ENCODE measurements around the gene RAPGEF5.
A peak's percentile ranks its signal among the peaks of the same experiment; 100 is the strongest.

Gene RAPGEF5

DNA sequence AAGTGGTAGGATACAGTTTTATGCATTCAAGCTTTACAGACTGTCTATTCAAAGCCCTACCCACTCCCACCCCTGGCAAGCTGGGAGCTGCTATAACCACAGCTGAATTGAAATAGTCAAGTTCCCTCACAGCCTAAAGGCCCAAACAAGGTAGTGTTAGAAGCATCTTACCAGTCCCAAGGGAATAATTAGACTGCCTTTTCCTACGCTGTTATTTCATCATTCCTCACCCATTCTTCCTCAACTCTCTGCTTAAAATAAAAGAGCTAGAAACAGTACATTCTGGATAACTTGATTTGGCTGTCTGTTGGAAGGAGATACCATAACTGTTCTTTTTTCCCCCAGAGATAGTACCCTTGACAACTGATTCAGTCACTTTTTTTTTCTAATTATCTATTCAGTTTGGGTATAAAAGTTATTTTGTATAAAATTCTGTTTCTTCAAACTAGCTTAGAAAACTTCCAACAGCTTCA lies 54.0 kb downstream of the RAPGEF5 start:
- Histone ChIP-seq H3K4me1 (no peaks in the 10 kb centered on the region), H3K27me3 (no peaks in the 10 kb centered on the region), H3K9me3 (no peaks in the 10 kb centered on the region), H3K36me3 (peaks cover 81% of the 10 kb centered on the region), H3K4me3 (ENCODE audit: low read depth, low read length) (no peak overlapping the region)
- no peak for TF ChIP-seq CTCF (IDR thresholded peaks at IDR 0.05; ENCODE audit: low read depth, low read length)
- no peak for DNase-seq

DNA sequence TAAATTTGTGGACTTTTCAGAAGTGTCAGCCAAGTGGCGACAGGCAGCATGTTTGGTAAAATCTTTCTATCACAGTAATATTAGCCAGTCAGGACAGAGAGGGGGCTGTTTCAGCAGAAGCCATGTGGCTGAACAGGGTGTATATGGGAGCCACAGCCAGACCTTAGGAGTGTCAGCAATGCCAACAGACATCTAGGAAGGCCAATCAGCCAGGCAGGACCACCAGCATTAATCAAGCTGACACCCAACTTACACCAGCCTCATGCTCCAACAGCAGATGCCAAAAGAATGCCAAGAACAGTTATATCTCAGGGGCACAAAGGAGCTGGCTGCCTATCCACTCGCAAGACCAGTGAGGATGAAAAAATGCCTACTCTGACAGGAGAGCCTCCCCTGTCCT lies 54.8 kb downstream of the RAPGEF5 start:
- H3K4me1 ChIP-seq = no peaks in the 10 kb centered on the region; the same call in 1 of the 2 replicates
- no peak for TF ChIP-seq CTCF (IDR thresholded peaks at IDR 0.05; ENCODE audit: low read depth, low read length)
- no peaks in the 10 kb centered on the region for H3K9me3 ChIP-seq
- peaks cover 81% of the 10 kb centered on the region for H3K36me3 ChIP-seq
- no peak overlapping the region for H3K4me3 ChIP-seq (ENCODE audit: low read depth, low read length)
- DNase-seq = no peak
- H3K27me3 ChIP-seq = no peaks in the 10 kb centered on the region

- no peaks in the 10 kb centered on the region; the same call in 1 of the 2 replicates for H3K4me1 ChIP-seq
- no peak for DNase-seq
- no peaks in the 10 kb centered on the region for H3K9me3 ChIP-seq
- TF ChIP-seq CTCF (IDR thresholded peaks at IDR 0.05; ENCODE audit: low read depth, low read length) = no peak
- no peaks in the 10 kb centered on the region for H3K27me3 ChIP-seq
- H3K4me3 ChIP-seq (ENCODE audit: low read depth, low read length) = no peak overlapping the region
- peaks cover 81% of the 10 kb centered on the region for H3K36me3 ChIP-seq
Measured at GRCh38 chr7:22301790-22302189, 55.2 kb downstream of the RAPGEF5 start.

GRCh38 chr7:22300839-22301238 lies 56.1 kb downstream of the RAPGEF5 start:
- DNase-seq = no peak
- no peaks in the 10 kb centered on the region for H3K27me3 ChIP-seq
- no peaks in the 10 kb centered on the region; the same call in 1 of the 2 replicates for H3K4me1 ChIP-seq
- peaks cover 81% of the 10 kb centered on the region for H3K36me3 ChIP-seq
- no peak overlapping the region for H3K4me3 ChIP-seq (ENCODE audit: low read depth, low read length)
- TF ChIP-seq CTCF (IDR thresholded peaks at IDR 0.05; ENCODE audit: low read depth, low read length) = no peak
- H3K9me3 ChIP-seq = no peaks in the 10 kb centered on the region

- DNase-seq = no peak
- H3K9me3 ChIP-seq = no peaks in the 10 kb centered on the region
- peak; percentile 37 for TF ChIP-seq CTCF (IDR thresholded peaks at IDR 0.05; ENCODE audit: low read depth, low read length)
- no peaks in the 10 kb centered on the region for H3K27me3 ChIP-seq
- no peaks in the 10 kb centered on the region; the same call in 1 of the 2 replicates for H3K4me1 ChIP-seq
- peaks cover 88% of the 10 kb centered on the region for H3K36me3 ChIP-seq
- no peak overlapping the region for H3K4me3 ChIP-seq (ENCODE audit: low read depth, low read length)
Measured at GRCh38 chr7:22296916-22297315, 60.0 kb downstream of the RAPGEF5 start.

- Histone ChIP-seq H3K9me3 (no peaks in the 10 kb centered on the region), H3K36me3 (peaks cover 91% of the 10 kb centered on the region), H3K27me3 (no peaks in the 10 kb centered on the region), H3K4me3 (ENCODE audit: low read depth, low read length) (no peak overlapping the region), H3K4me1 (no peaks in the 10 kb centered on the region; the same call in 1 of the 2 replicates)
- TF ChIP-seq CTCF (IDR thresholded peaks at IDR 0.05; ENCODE audit: low read depth, low read length) = no peak; the same call in 1 of the 2 replicates
- no peak for DNase-seq
Measured at GRCh38 chr7:22296265-22296566, 60.7 kb downstream of the RAPGEF5 start.
